Fibroblast of lung (primary cell): ENCODE data around the gene MUC2.

Experiments used
- EZH2 ChIP-seq: IDR thresholded peaks from 2 replicates; pipeline ENCODE4 v1.5.1; 2012; ENCODE audit warnings: low read length, control low read depth, mild to moderate bottlenecking; ENCODE audit errors: missing control alignments
- TF ChIP-seq, protein P1 (sequence below), 2 donors: IDR thresholded peaks in 1 of 2; conservative IDR thresholded peaks in 1 of 2; 1 replicate in 1 of 2; 2 replicates in 1 of 2; pipeline ENCODE4 v1.5.1; 2011 to 2012; ENCODE audit warnings: low read length in 2 of 2, control low read depth in 1 of 2, inconsistent platforms in 1 of 2, low read depth in 1 of 2, mild to moderate bottlenecking in 1 of 2

DNA sequence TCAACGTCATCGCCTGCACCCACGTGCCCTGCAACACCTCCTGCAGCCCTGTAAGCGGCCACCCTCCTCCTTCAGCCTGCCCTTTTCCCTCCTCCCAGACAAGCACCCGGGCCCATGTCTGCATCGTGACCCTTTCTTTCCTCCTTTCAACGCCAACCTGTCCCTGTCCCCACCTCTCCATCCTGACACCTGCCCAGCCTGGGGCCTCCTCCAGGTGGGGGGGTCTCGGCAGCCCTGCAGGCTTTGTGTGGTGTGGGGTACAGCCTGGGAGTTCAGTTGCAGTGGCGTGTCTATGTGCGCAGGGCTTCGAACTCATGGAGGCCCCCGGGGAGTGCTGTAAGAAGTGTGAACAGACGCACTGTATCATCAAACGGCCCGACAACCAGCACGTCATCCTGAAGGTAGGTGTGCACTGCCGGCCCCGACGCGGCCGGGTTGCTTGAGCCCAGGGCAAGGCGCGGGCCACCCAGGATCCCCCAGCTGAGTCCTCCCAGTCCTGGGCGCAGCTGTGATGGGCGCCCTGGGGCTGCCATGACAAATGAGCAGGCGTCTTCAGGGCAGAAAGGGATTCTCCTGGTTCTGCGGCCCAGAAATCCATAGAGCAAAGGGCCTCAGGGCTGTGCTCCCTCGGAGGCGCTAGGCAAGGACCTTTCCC, 33.7 kb downstream of the MUC2 start:
- TF ChIP-seq, protein P1, sequence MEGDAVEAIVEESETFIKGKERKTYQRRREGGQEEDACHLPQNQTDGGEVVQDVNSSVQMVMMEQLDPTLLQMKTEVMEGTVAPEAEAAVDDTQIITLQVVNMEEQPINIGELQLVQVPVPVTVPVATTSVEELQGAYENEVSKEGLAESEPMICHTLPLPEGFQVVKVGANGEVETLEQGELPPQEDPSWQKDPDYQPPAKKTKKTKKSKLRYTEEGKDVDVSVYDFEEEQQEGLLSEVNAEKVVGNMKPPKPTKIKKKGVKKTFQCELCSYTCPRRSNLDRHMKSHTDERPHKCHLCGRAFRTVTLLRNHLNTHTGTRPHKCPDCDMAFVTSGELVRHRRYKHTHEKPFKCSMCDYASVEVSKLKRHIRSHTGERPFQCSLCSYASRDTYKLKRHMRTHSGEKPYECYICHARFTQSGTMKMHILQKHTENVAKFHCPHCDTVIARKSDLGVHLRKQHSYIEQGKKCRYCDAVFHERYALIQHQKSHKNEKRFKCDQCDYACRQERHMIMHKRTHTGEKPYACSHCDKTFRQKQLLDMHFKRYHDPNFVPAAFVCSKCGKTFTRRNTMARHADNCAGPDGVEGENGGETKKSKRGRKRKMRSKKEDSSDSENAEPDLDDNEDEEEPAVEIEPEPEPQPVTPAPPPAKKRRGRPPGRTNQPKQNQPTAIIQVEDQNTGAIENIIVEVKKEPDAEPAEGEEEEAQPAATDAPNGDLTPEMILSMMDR (conservative IDR thresholded peaks at IDR 0.05 in 1 of 2, IDR thresholded peaks at IDR 0.05 in 1 of 2; ENCODE audit: low read depth in 1 of 2, low read length in 2 of 2) = no peak
- no peak for TF ChIP-seq EZH2
